OCI-LY7 (cell line): ENCODE measurements around the gene COMMD9.

ENCODE experiments used
- EZH2phosphoT487 ChIP-seq: fragments of 200-600 bp; sonication (generic); IDR thresholded peaks from 2 replicates; pipeline ENCODE4 v1.6.1; 2018; ENCODE audit warnings: low read depth, borderline replicate concordance, mild to moderate bottlenecking, mixed run types, antibody characterized with exemption, low read length, moderate library complexity, mixed read lengths
- TF ChIP-seq, protein P1 (sequence below): fragments of 200-600 bp; sonication (generic); conservative IDR thresholded peaks from 2 replicates; pipeline ENCODE4 v1.5.1; 2014; ENCODE audit warnings: mild to moderate bottlenecking, antibody characterized with exemption, low read length, moderate library complexity, mixed read lengths

DNA sequence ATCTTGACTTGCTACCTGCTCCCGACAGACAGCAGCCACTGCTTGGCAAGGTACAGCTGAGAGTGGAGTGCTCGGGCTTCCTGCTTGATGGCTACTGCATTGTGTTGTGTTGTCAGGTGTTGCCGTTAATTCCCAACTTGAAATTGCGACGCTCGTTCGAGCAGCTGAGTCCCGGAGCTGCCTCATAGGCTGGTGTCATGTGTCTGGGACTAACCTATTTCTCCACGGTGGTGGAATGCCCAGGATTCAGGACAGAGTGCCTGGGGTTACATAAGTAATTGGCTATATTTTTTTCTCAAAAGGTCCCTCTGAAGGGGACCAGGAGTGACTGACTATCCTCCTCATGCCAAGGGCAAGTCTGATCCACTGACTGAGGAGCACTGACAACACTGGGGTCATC lies 18.5 kb downstream of the COMMD9 start:
- TF ChIP-seq, protein P1, sequence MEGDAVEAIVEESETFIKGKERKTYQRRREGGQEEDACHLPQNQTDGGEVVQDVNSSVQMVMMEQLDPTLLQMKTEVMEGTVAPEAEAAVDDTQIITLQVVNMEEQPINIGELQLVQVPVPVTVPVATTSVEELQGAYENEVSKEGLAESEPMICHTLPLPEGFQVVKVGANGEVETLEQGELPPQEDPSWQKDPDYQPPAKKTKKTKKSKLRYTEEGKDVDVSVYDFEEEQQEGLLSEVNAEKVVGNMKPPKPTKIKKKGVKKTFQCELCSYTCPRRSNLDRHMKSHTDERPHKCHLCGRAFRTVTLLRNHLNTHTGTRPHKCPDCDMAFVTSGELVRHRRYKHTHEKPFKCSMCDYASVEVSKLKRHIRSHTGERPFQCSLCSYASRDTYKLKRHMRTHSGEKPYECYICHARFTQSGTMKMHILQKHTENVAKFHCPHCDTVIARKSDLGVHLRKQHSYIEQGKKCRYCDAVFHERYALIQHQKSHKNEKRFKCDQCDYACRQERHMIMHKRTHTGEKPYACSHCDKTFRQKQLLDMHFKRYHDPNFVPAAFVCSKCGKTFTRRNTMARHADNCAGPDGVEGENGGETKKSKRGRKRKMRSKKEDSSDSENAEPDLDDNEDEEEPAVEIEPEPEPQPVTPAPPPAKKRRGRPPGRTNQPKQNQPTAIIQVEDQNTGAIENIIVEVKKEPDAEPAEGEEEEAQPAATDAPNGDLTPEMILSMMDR = no peak
- TF ChIP-seq EZH2phosphoT487 = no peak
